ENCODE measurements around the gene STARD5.

Gene STARD5

GRCh38 chr15:81270781-81271491 is 53.0 kb downstream of the STARD5 start:
- DNase-seq = no peak

- no peak for DNase-seq
These were observed 53.8 kb downstream of the STARD5 start for GRCh38 chr15:81270188-81270587.

- no peak for DNase-seq
These were observed 54.9 kb downstream of the STARD5 start for GRCh38 chr15:81268881-81269601.

GRCh38 chr15:81268340-81268739 is 55.6 kb downstream of the STARD5 start:
- no peak for DNase-seq

- peak; percentile 68 for DNase-seq
These were observed 57.8 kb downstream of the STARD5 start for GRCh38 chr15:81265944-81266775.

- no peak for DNase-seq
These were observed 58.5 kb downstream of the STARD5 start for GRCh38 chr15:81265256-81265943.

- DNase-seq = no peak
These were observed 59.7 kb downstream of the STARD5 start for GRCh38 chr15:81264072-81264857.

- DNase-seq = no peak
These were observed 60.5 kb downstream of the STARD5 start for GRCh38 chr15:81263477-81263876.

GRCh38 chr15:81261172-81261811 is 62.6 kb downstream of the STARD5 start:
- DNase-seq = no peak

GRCh38 chr15:81259760-81260298 is 64.1 kb downstream of the STARD5 start:
- DNase-seq = no peak

Data from NCI-H1105 (cell line).